SIG-M5 treated with dmso at 0.1 percent for 504 hours (cell line): ENCODE measurements around the gene HSPB2.
"Not testable (repeated sequence)": the region's sequence is repeated elsewhere in the genome, so short reads cannot be mapped to it uniquely, and the experiment has no call there.

Experiments used
- DNase-seq: peaks from one replicate; lab custom pipeline; 2025; ENCODE audit not compliant: unreplicated experiment; lab: John Stamatoyannopoulos, UW

Gene HSPB2

DNA sequence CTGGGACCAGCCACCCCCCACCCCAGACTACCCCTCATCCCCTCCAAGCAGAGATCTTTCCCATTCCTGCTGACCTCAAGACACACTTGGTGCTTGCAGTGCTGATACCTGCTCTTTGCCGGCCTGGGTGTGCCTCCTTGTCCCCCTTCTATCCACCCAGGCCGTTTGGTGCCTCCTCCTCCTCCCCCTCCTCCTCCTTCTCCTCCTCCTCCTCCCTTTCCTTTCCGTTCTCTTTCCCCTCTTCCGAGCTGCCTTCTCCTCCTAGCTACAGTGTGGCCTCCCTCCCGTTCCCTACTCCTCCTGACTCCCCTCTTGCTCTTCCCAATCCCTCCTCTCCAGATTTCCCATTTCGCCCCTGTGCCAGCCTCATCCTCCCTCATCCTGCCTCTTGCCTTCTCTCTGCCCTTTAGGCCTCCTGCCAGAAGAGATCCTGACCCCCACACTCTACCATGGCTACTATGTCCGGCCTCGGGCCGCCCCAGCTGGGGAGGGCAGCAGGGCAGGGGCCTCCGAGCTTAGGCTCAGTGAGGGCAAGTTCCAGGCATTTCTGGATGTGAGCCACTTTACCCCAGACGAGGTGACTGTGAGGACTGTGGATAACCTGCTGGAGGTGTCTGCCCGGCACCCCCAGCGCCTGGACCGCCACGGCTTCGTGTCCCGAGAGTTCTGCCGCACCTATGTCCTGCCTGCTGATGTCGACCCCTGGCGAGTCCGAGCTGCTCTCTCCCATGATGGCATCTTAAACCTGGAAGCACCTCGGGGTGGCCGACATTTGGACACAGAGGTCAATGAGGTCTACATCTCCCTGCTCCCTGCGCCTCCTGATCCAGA is 712 bp downstream of the HSPB2 start:
- no peak for DNase-seq

DNA sequence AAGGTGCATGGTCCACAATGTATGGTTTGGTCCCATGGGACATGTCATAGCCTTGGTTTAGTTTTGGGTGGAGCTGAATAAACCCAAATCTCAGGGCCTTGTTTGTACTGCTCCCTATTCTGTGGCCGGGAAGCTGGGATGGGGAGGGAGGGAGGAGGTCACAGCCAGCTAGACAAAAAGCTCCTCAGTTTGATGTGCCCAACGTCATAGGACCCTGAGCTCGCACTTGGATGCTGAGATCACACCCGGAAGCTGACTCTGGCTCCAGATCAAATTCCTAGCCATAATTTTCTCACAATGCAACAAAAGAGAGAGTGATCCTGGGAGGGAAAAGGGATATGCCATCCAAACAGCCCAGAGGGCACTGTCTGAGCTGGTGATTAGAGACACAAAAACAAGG is 1.5 kb downstream of the HSPB2 start:
- DNase-seq: no peak

DNA sequence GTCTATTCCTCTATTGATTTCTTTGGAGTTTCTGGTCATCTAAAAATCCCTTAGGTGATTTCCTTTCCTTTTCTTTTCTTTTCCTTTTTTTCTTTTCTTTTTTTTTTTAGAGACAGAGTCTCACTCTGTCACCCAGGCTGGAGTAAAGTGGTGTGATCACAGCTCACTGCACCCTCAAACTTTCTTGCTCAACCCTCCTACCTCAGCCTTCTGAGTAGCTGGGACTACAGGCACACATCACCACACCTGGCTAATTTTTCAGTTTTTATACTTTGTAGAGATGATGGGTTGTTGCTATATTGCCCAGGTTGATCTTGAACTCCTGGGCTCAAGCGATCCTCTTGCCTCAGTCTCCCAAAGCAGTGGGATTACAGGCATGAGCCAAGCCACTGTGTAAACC is 4.2 kb downstream of the HSPB2 start:
- DNase-seq: no peak

DNA sequence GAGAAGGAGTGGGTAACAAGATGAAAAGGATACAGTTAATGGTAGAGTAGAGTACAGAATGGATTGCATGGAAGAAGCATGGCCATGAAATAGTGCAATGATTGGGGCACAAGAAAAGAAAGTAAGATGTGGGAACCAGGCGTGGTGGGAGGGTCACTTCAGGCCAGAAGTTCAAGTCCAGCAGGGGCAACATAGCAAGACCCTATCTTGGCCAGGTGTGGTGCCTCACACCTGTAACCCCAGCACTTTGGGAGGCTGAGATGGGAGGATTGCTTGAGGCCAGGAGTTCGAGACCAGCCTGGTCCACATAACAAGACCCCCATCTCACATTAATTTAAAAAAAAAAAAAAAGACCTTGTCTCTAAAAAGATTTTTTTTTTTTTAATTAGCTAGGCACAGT is 4.8 kb downstream of the HSPB2 start:
- no peak for DNase-seq

DNA sequence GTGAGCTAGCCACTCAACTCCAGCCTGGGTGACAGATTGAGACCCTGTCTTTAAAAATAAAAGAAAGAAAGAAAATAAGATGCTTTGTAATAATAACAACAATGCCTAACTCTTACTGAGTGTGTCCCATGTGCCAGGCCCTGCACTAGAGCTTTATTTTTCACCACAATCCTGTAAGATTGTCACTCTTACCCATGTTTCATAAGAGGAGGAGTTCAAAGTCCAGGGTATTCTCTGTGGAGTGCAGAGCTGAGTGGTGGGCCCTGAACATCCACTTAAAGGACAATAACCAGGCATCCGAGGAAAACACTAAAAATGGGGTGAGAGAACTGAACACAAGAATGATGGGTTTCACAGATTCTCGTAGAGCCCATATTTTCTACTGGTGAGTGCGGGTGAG is 5.3 kb downstream of the HSPB2 start:
- no peak for DNase-seq

DNA sequence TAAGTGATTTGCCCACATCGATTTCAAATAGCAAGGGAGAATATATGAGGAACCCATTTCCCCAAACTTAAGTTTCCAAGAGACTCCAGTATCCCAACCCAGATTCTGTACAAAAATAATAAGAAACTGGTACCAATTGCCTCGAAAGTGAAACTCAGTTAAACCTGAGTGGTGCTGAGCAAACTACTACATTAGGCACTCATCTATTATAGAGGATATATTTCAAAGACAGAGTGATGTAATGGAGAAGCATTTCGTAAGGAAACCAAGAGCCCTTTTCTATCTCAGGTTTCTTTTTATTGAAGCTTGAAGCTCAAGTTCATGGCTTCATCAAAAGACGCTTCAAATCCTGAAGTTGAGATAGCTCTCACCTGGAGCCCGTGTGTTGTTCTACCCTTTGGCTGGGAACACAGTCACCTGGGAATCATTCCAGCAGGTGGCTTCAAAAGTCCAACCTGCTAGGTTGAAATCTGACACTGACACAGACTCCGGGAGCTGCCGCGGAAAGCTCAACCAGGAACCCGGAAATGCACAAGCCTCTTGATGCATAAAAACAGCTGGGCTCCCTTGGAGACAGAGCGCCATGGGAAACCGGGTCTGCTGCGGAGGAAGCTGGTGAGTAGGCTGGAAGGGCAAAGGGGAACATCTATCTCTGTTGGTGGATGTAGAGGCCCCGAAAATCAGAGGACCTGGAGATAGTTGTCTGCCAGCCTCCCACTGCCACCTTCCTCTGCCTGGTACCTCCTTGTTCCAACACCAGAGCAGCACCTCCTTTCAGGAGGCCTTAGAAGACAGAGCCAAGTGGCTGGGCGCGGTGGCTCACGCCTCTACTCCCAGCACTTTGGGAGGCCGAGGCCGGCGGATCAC is 6.1 kb downstream of the HSPB2 start, which contains the start of gene C11orf52:
Gene C11orf52 (plus strand): TSS at position 524 of the 867 bp plus-strand sequence. CDS start 60 bp downstream, at position 584.
- DNase-seq: peak; percentile 49

DNA sequence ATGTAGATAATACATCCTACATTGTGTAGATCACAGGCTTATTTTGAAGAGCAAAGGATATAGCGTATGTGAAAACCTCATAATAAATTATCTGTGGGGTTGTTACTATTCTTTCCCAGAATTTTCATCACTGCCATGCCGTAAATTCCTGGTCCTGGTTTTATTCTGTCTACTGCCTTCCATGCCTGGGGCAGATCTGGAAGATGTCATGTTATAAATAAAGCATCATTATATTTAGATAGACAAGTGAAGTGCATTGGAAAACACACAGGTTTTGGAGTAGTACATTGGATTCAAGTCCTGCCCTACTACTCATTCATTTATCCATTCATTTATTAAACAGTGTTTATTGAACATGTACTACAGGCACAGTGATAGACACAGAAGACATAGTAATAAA is 8.4 kb downstream of the HSPB2 start:
- no peak for DNase-seq

DNA sequence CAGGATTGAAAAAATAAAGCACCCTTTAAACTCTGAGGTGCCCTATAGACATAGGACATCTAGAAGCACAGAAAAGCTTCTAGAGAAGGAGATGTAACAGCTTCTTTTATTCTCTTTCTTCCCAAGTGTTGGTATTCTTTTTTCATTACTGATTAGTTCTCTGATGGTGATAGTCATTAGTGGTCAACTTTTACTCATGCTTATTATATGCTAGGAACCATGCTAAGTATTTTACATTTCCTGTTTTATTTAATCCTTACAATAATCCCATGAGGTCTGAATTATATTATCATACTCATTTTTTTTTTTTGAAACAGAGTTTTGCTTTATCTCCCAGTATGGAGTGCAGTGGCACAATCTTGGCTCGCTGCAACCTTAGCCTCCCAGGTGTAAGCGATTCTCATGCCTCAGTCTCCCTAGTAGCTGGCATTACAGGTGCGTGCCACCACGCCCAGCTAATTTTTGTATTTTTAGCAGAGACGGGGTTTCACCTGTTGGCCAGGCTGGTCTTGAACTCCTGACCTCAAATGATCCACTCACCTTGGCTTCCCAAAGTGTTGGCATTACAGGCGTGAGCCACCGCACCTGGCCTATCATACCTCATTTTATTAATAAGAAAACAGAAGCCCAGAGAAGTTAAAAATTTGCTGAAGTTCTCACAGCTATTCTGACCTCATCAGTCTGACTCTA is 9.2 kb downstream of the HSPB2 start:
- DNase-seq: no peak

DNA sequence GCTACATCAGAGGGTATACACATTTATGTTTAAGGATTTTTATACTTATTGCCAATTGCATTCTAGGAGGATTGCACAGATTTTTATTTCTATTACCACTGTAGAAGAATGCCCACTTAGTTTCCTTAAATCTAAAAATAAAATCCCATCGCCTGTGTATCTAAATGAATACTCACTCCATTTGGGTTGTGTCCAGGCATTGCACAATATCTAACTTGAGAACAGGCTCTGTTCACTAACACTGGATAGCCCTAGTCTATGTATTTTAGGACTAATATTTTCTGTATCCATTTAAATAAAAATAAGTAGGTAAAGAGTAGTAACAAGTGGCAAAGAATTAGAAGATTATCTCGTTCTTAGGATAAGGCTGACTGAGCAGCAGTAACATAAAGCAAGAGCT is 10.3 kb downstream of the HSPB2 start:
- no peak for DNase-seq

DNA sequence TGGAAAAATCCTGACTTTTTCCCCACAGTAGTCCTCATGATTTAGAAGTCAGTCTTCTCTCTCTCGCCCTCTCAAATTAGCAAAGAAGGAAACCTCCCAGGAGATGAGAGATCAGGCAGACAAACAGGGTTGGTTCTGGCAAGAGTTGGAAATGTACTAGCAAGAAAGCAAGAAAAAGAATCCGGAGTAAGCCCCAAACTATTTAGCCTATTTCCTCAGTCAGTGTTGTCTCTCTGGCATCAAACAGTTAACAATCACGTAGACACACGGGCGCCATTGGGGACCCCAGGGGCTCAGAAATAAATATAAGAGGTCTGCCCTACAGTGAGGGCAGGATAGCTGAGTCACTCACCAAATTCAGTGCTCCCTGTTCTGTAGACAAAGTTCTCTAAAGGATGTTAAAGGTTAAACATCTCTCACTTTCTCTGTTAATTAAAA is 10.8 kb downstream of the HSPB2 start:
- no peak for DNase-seq

DNA sequence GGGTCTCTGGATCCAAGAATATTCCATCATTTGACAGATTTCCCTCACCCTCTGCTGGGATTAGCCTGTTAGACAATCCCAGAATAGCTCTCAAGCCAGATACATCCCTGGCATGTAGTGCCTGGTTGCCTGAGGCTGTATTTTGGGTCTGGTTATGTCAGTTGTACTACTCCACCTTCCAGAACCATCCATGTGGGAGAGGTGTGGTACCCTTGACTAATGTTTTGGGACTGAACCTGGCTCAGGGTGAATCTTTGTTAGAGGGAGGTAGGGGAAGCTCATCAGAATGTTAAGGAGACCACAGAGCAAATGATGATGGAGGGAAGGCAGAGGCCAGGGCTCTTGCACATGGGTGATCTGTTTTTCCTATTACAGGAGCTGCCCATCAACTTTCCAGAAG is 11.4 kb downstream of the HSPB2 start:
- no peak for DNase-seq

DNA sequence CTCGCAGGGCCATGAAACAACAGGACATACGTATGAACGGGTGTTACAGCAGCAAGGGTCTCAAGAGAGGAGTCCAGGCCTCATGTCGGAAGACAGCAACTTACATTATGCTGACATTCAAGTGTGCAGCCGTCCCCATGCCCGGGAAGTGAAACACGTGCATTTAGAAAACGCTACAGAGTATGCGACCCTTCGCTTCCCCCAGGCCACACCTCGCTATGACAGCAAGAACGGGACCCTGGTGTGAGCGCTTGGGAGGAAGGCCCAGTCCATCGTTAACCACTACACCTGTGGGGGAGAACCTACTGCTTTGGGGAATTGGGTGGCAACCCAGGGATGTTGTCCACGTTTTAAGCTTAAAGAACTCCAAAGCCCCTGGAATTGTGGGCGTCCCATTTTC is 13.4 kb downstream of the HSPB2 start:
- DNase-seq: no peak

DNA sequence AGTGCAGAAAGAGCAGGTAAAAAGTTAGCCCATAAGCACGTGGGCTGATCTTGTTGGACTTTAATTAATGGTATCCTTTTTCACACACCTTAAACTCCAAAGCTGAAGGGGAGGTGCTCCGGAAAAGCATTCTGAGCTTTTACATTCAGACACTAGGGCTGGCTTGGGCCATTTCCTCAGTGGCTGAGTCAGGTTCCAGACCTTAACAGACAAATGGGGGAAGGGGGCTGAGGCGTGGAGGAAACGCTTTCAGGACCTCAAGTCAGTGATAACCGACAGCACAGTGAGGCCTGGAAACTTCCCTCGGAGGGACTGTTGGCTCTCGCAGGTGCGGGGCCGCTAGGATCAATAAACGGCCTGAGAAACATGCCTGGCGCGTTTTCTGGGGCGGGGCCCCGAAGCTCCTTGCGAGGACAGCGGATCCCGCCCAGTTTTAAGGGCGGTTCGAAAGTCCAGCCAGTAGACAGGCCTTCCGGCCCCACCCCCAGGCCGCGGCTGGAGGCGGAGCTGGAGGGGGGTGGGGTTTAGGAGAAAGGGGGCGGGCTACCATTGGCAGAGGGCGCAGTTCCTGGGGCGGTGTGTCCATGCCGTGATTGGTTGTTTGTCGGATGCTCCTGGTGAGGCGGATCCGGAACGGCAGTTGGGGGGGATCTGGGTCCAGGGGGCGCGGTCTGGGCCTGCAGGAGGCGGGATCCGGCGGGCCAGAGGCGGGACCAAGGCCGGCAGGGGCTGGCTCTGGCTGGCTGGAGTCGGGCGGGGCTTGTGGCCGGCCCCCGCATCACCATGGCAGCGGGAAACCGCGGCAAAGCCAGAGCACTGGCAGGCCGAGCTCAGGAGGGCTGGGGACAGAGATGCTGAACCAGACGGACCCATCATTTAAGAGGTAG is 14.2 kb downstream of the HSPB2 start:
- peak; percentile 92 for DNase-seq

DNA sequence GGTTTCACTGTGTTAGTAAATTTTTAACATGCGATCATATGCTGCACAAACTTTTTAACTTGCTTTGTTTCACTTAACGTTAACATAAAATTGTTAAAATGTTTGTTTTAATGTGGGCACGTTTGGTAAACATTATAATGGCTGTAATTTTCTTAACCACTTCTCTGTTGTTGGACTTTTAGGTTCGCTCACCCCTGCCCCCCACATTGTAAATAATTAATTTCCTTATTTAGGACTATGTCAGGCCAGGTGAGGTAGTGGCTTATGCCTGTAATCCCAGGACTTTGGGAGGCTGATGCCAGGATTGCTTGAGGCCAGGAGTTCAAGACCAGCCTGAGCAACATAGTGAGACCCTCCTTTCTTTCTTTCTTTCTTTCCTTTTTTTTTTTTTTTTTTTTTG is 17.9 kb downstream of the HSPB2 start:
- no peak for DNase-seq

DNA sequence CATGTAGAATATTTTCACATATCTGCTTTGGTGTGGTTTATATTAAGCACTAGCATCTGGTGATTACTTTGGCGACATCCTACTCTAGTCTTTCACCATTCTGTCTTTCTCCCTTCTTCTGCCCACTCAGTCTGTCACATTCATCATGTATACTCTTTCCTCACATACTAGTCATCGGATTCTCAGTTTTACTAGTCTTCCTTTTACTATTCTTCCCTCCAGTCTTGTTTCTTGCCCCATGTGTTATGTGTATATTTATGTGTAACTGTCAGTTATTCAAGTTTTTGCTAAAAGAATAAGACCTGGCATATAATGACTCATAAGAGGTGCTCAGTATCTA is 20.0 kb downstream of the HSPB2 start:
- no peak for DNase-seq

DNA sequence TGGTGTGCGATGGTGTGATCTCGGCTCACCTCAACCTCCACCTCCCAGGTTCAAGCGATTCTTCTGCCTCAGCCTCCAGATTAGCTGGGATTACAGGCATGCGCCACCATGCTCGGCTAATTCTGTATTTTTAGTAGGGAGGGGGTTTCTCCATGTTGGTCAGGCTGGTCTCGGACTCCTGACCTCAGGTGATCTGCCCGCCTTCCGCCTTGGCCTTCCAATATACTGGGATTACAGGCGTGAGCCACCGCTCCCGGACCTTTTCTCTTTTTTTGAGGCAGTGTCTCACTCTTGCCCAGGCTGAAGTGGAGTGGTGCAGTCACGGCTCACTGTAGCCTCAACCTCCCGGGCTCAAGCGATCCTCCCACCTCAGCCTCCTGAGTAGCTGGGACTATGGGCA is 20.6 kb downstream of the HSPB2 start:
- DNase-seq: not testable (repeated sequence)

DNA sequence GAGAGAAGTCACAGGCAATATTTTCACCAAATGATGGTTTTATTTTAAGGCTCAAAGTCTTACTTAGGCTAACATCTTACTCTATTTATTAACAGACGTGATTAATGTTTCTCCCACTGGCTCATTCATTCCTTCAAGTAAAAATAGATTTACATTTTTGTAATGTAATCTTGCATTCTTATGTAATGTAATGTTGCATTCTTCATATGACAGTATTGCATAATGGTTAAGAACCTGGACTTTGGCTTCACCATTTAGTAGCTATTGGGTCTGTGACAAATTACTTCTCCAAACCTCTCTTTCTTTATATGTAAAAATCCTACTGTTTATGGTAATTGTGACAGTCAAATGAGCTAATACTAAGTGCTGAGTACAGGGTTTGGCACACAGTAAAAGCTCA is 21.3 kb downstream of the HSPB2 start:
- no peak for DNase-seq

DNA sequence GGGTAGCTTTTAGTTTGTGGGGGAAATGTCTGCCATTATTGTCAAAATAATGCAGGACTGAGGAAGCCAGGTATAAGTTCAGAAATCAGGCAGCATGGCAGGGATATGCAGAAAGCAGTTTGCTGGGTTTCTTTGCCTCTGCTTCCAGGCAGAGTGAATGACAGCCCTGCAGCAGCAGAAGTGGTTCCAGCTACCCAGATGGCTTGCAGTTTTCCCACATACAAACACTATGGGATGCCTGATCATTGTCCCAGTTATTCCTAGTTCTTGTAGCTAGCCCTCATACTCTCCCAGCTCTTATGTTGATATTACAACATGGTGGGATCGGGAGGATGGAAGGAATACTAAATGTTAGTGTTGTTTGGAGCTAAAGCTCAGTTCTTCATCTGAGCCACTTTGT is 21.8 kb downstream of the HSPB2 start:
- DNase-seq: no peak

DNA sequence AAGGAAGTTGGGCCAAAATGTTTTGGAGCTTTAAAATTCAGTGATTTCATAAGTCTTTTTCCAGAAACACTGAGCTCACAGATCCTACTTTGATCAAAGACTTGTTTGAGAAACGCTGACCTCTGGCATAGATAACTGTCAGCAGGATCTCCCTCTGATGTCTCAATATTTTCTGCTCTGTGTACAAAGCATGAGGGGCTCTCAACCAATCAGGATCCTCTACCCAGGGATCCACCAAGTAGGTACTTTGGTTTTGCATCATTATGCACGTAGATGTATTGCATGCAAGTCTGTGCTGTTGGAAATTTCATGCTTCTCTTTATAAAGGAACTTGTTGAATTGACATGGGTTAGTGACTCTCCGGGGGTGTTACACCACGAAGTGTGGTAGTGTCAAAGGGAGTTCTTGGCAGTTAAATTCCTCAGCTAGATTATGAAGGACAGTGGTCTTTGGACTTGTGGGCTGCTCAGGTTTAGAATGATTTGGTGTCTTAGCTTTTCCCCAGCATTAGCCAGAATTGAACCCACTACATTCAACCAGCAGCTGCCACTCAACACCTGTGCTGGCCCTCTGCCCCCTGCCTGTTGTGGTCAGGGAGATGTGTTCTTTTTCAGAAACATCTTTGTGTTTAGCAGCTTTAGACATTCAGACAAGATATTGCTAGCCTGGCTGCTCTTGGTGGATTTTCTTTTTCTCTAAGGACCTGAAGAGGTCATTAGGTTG is 22.9 kb downstream of the HSPB2 start:
- peak; percentile 42 for DNase-seq

DNA sequence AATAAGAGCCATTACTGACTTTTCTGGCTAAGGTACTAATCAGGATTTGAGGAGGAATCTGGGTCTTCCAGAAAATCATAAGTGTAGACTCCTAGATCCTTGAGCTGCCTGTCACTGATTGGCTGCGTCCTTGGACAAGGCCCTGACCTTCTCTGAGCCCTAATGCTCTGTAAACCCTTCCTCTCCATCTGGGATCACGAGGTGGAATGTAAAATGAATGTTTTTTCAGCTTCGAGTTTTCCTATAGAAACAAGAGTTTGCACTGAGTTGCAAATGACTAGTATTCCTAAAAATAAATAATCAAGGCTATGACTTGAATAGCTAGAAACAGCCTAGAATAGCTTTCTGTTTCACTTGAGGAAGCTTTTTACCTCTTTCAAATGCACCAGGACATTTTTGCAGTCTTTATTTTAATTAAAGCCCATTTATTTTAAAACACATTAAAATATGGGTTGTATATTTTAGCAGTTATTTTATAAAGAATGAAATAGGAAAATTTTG is 23.6 kb downstream of the HSPB2 start:
- no peak for DNase-seq
